ENCODE measurements around the gene TYW1.
A peak's percentile ranks its signal among the peaks of the same experiment; 100 is the strongest.
"Not testable (repeated sequence)": the region's sequence is repeated elsewhere in the genome, so short reads cannot be mapped to it uniquely, and the experiment has no call there.

TYW1 gene

DNA sequence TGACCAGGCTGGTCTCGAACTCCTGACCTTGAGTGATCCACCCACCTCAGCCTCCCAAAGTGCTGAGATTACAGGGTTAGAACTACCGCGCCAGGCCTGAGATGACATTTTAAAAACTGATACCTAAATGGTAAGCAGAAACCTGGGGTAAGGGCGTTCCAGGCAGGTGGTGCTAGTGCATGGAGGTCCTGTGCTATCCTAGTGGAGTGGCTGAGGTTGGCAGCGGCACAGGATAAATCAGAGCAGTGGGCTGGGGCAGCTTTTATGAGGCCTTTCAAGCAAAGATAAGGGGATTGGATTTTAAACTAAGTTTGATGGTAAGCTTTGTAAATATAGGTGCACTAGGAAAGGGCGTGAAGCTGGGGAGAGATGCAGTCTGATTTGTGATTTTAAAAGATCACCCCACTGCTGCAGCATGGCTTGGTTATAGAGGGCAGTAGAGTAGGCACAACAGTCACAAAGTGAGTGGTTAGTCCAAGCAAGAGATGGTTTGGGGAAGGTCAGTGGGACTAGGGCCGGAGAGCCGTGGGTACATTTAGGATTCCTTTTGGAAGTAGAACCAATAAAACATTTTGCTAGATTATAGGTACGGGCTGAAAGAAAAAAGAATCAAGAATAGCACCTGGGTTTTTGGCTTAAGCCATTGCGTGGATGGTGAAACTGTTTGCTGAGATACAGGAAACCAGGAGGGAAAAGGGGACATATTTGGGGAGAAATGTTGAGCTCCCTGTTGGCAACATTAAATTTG is 188.5 kb downstream of the TYW1 start:
- not testable (repeated sequence) for DNase-seq (ENCODE audit: low read depth in 4 of 4, low spot score in 1 of 4)

DNA sequence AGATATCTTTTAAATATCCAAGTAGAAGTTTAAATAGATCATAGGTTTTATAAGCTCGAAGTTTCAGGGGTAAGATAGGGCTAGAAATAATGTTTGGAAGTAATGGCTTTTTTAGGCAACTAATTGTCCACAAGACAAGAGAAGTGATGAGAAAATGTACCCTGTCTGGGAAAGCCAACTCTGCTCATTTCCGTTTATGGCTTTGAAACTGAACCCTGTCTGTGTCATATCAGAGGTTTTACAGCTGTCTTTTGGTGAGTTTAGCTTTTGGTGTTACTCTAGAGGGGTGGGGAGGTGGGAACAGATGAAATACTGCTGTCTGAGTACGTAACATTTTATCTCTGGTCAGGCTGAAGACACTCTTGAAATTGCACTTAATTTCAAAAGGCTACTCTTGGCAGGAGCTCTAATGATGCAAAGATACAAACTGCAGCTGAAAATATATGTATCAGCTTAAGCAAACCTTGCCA is 189.1 kb downstream of the TYW1 start:
- not testable (repeated sequence) for DNase-seq (ENCODE audit: low read depth in 4 of 4, low spot score in 1 of 4)

- DNase-seq (ENCODE audit: low read depth in 4 of 4, low spot score in 1 of 4), result not testable (repeated sequence)
Measured at GRCh38 chr7:67189160-67189559, 192.5 kb downstream of the TYW1 start.

- DNase-seq (ENCODE audit: low read depth in 4 of 4, low spot score in 1 of 4), result not testable (repeated sequence)
Measured at GRCh38 chr7:67189801-67190465, 193.3 kb downstream of the TYW1 start.

- DNase-seq (ENCODE audit: low read depth in 4 of 4, low spot score in 1 of 4), result not testable (repeated sequence)
Measured at GRCh38 chr7:67191002-67191720, 194.5 kb downstream of the TYW1 start.

DNA sequence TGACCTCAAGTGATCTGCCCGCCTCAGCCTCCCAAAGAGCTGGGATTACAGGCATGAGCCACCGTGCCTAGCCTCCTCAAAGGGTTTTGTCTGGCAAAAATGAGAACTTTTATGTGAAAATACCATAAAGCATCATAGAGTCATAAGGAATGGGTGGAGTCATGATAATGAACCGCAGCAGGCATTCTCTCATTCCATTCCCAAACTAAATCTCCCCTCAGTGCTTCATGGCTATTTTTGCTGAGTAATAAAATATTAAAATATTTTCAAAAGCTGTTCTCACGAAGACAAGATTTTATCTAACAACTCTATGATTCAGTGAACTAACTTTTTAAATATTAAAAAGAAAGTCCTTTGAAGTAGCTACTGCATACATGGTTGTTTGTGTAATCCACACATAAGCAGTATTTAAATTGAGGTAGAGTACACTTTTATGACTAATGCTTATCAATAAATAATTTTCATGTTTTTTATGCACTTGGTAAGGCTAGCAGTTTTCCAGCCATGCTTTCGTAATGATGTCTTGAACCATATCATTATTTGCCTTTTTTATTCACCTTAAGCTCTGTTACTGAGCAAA is 195.6 kb downstream of the TYW1 start:
- not testable (repeated sequence) for DNase-seq (ENCODE audit: low read depth in 4 of 4, low spot score in 1 of 4)

GRCh38 chr7:67192889-67193613 is 196.4 kb downstream of the TYW1 start:
- DNase-seq (ENCODE audit: low read depth in 4 of 4, low spot score in 1 of 4), result not testable (repeated sequence)

DNA sequence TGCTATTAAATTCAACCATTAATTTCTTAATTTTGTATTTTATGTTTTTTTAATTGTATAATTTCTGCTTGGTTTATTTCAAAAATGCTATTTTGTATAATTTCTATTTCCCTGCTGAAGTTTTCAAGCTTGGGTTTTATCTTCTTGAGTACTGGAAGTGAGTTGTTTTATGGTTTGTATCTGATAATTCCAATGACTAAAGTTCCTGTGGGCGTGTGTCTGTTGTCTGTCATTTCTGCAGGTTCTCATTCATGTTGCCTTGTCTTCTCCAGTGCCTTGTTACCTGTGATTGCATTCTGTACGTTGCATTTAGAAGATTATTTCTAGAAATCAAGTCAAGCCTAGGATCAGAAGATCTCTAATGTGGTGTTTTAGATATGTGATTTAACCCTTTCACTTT is 199.5 kb downstream of the TYW1 start:
- not testable (repeated sequence) for DNase-seq (ENCODE audit: low read depth in 4 of 4, low spot score in 1 of 4)

DNA sequence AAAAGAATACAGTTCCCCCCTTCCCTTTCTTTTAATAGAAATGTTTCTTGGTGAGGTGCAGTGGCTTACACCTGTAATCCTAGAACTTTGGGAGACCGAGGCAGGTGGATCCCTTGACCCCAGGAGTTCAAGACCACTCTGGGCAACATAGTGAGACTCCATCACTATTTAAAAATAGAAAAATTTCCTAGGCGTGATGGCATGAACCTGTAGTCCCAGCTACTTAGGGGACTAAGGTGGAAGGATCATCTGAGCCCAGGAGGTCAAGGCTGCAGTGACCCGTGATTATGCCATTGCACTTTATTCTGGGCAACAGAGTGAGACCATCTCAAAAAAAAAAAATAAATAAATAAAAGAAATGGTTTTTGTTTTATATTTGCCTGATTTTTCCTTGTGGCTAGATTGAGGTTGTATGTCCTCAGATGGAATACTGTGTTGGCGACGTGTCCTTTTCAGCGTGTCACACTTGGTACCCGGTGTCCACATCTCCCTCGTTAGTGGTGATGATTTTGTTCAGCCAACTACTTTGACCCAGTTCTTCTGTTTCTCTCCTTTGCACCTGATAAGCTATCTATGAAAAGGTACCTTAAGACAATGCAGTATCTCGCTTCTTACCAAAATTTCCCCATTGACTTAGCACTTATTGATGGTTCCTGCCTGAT is 202.4 kb downstream of the TYW1 start:
- DNase-seq (ENCODE audit: low read depth in 4 of 4, low spot score in 1 of 4), result not testable (repeated sequence)

GRCh38 chr7:67205772-67206171 is 209.1 kb downstream of the TYW1 start:
- DNase-seq (ENCODE audit: low read depth in 4 of 4, low spot score in 1 of 4), result not testable (repeated sequence)

- DNase-seq (ENCODE audit: low read depth in 4 of 4, low spot score in 1 of 4), result no peak
Measured at GRCh38 chr7:67206452-67206851, 209.8 kb downstream of the TYW1 start.

GRCh38 chr7:67208656-67209055 is 212.0 kb downstream of the TYW1 start:
- DNase-seq (ENCODE audit: low read depth in 4 of 4, low spot score in 1 of 4), result not testable (repeated sequence)

DNA sequence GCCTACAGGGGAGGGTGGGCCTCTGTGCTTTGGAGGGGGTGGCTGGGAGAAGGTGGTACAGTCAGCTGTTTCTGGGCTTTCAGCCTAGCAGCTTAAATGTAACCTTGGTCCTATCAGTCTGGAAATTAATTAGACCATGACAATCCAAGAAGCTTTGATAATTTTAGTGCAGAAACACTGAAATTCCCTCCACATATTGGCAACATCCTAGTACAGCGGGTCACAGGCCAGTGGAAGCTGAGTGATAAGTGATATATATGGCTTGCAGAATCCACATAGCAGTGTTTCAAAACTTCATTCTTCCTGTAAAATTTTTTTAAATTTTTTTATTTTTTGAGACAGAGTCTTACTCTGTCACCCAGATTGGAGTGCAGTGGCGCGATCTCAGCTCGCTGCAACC is 212.6 kb downstream of the TYW1 start:
- DNase-seq (ENCODE audit: low read depth in 4 of 4, low spot score in 1 of 4), result no peak

DNA sequence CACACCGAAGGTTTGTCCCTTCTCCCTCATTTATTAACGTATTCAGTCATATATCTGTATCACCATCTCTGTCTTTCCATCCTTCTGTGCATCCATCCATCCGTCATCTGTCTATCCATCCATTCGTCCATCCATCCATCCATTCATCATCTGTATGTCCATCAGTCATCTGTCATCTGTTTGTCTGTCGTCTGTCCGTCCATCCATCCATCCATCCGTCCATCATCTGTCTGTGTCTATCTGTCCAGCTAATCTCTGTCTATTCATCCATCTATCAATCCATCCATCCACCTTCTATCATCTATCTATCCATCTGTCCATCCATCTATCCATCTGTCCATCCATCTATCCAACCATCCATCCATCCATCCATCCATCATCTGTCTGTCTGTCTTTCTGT is 213.9 kb downstream of the TYW1 start:
- DNase-seq (ENCODE audit: low read depth in 4 of 4, low spot score in 1 of 4), result no peak

DNA sequence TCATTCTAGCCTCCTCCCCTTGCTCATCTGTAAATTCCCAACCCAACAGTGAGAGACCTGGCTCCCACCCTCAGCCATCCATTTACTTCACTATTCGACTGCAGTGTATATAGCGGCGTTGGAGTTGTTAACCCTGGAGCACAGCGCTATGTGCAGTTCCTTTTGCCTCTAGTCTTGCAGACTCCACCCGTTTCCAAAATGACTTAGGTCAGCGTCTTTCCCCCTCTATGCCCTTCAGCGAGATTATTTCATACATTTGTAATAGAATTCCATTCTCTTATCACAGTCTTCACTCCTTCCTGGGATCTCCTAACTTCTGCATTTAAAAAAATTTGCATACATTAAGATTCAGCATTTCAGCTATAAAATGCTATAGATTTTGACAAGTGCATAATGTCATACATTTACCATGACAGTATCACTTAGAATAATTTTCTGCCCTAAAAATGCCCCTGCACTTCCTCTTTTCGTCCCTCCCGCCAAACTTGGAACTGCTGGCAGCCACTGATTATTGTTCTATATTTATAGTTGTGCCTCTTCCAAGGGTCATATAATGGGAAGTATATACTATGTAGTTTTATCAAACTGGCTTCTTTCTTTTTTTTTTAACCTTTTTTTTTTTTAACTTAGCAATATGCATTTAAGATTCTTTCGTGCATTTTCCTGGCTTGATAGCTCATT is 215.2 kb downstream of the TYW1 start:
- DNase-seq (ENCODE audit: low read depth in 4 of 4, low spot score in 1 of 4), result not testable (repeated sequence)

DNA sequence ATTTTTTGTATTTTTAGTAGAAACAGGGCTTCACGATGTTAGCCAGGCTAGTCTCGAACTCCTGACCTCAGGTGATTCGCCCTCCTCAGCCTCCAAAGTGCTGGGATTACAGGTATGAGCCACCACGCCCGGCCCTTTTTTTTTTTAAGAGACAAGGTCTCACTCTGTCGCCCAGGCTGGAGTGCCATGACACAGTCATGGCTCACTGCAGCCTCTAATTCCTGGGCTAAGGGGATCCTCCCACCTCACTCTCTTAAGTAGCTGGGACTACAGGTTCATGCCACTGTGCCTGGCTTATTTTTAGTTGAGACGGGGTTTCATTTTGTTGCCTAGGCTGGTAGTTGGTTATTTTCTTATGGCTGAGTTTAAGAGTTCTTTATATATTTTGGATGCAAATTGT is 216.4 kb downstream of the TYW1 start:
- not testable (repeated sequence) for DNase-seq (ENCODE audit: low read depth in 4 of 4, low spot score in 1 of 4)

DNA sequence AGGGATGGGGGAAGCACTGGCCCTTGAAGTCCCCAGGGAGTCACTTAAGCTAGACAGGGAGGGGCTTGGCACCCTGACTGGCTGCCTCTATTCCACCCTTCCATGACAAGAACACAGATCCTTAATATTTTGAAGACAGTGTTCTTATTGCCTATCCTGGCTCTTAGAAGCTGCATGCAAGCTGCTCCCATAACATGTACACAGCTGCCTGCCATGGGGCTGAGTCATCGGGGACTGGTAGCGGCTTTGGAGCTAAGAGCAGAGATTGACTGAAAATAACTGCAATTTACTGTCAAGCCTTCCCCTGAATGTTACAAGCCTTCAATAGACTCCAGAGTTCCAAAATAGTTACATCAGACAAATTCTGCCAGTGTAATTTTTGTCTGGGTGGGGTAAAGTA is 226.9 kb downstream of the TYW1 start:
- not testable (repeated sequence) for DNase-seq (ENCODE audit: low read depth in 4 of 4, low spot score in 1 of 4)

DNA sequence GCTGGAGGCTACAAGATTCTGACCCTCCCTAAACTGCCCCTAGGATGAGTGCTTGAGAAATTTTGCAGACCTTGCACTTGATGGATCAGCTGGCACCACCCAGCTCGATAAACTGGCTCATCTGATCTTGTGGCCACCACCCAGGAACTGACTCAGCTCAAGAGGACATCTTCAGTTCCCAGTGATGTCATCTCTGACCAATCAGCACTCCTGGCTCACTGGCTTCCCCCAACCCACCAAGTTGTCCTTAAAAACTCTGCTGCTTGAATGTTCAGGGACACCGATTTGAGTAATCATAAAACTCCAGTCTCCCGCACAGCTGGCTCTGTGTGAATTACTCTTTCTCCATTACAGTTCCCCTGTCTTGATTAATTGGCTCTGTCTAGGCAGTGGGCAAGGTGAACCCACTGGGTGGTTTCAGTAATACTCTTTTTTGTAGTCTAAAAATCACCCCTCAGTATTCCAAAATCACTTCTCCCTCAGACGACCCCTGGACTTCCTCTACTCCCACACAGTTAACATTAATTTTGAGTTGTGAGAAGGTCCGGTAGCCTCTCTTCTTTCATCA is 229.8 kb downstream of the TYW1 start:
- DNase-seq (ENCODE audit: low read depth in 4 of 4, low spot score in 1 of 4), result peak in 1 of 4 experiments; percentile 1

GRCh38 chr7:67226967-67227366 is 230.3 kb downstream of the TYW1 start:
- not testable (repeated sequence) for DNase-seq (ENCODE audit: low read depth in 4 of 4, low spot score in 1 of 4)
